Hematopoietic multipotent progenitor cell treated with erythropoietin and hydrocortisone succinate and interleukin-3 and kit ligand, for 8 days (in vitro differentiated cells): ENCODE measurements around the gene RPP40.
"Not testable (repeated sequence)": the region's sequence is repeated elsewhere in the genome, so short reads cannot be mapped to it uniquely, and the experiment has no call there.

Source experiments
- DNase-seq: peaks from one replicate; pipeline ENCODE4 v3.0.0-alpha.2; 2015

Gene RPP40

GRCh38 chr6:5012519-5012918 is 8.7 kb upstream of the RPP40 start:
- DNase-seq, result no peak

GRCh38 chr6:5011346-5011745 is 7.5 kb upstream of the RPP40 start:
- DNase-seq, result no peak

DNA sequence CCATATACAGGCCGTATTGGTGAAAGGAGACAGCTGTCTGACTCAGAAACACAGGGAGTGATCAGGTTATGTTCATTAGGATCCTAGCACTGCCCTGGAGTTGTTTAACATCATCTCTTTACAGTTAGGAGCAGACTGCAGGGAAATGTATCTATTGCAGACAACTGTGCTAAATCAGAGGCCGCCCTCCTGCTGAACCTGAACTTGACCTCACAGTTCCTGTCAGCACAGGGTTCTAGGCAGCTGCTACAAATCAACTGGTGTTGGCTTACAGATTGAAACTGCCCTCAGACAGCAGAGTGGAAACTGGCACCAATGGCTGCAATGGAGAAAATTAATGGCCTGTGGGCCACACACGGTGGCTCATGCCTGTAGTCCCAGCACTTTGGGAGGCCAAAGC is 3.7 kb upstream of the RPP40 start:
- no peak for DNase-seq

GRCh38 chr6:5006222-5006621 is 2.4 kb upstream of the RPP40 start:
- no peak for DNase-seq

- DNase-seq, result not testable (repeated sequence)
Measured at GRCh38 chr6:5005038-5005433, 1.2 kb upstream of the RPP40 start.

DNA sequence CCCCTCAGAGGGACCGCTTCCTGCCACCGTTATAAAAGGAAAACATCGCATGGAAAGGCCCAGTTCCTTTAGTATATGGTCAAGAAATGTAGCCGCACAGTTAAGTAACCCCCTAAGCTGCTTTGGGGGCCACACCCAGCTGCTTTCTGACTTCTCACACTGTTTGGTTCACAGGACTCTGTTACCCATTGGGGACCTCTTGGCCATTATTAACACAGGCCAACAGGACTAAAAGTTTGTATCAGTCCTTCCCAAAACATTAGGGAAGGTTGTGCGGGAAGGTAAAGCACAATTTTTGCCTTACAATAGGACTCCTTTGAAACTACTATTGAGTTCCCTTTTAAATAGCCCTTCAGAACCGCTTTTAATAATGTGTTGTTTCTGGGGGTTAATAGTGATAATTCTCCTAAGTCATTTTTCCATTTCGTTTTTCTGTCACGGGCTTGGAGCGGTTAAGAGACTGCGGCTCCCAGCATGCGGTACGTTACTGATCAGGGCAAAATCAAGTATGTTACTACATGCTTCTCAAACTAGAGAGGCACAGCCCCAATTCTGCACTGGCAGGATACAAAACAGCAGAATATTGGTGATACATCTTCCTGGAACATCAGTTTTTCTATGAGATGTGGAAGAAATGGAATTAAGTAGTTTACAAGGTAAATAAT is 668 bp upstream of the RPP40 start:
- DNase-seq, result peak; percentile 51

GRCh38 chr6:4999586-4999985 is 4.3 kb downstream of the RPP40 start:
- no peak for DNase-seq

GRCh38 chr6:4997862-4998261 is 6.0 kb downstream of the RPP40 start:
- no peak for DNase-seq

GRCh38 chr6:4994741-4995140 is 9.1 kb downstream of the RPP40 start:
- DNase-seq, result no peak

- DNase-seq, result no peak
Measured at GRCh38 chr6:4987432-4987831, 16.4 kb downstream of the RPP40 start.

DNA sequence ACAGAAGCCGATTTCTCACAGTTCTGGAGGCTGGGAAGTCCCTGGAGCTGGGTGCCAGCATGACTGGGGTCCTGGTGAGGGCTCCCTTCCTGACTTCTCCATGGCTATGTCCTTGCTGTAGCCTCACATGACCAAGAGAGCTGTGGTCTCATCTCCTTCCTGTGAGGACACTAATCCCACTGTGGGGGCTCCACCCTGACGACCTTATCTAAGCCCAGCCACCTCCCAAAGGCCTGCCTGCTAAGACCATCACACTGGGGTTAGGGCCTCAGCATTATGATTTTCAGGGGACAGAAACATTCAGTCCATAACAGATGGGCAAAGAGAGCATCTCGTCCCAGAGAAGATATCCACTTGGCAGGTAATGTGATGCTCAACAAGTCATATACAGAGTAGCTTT is 16.8 kb downstream of the RPP40 start:
- no peak for DNase-seq

DNA sequence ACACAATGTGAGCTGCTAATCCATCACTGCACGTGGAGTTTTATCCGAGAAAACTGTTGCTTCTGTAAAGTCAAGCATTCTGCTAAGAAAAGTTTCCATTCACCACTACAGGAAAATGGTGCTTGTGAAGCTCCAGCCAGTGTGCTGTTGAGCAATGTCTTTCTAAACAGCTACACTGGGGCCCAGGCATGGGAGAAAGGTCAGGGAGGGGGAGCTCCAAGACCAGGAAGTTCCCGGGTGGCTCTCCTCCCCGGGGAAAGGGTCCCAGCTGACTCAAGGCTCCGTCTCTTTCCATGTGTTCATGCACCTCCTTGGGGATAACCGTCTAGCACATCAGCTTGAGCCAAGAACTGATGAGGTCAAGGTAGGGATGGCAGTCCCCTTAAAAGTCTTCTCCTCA is 20.5 kb downstream of the RPP40 start:
- DNase-seq, result no peak

GRCh38 chr6:4981761-4982160 is 22.1 kb downstream of the RPP40 start:
- no peak for DNase-seq

GRCh38 chr6:4979426-4979825 is 24.4 kb downstream of the RPP40 start:
- no peak for DNase-seq

- DNase-seq, result no peak
Measured at GRCh38 chr6:4977468-4977867, 26.4 kb downstream of the RPP40 start.

DNA sequence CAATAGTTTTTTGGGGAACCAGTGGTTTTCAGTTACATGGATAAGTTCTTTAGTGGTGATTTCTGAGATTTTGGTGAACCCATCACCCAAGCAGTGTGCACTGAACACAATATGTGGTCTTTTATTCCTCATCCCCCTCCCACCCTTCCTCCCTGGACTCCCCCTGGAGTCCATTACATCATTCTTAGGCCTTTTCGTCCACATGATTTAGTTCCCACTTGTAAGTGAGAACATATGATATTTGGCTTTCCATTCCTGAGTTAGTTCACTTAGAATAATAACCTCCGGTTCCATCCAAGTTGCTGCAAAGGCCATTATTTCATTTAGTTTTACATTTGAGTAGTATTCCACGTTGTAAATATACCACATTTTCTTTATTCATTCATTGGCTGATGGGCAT is 28.3 kb downstream of the RPP40 start:
- DNase-seq, result no peak

GRCh38 chr6:4974962-4975361 is 28.9 kb downstream of the RPP40 start:
- no peak for DNase-seq

DNA sequence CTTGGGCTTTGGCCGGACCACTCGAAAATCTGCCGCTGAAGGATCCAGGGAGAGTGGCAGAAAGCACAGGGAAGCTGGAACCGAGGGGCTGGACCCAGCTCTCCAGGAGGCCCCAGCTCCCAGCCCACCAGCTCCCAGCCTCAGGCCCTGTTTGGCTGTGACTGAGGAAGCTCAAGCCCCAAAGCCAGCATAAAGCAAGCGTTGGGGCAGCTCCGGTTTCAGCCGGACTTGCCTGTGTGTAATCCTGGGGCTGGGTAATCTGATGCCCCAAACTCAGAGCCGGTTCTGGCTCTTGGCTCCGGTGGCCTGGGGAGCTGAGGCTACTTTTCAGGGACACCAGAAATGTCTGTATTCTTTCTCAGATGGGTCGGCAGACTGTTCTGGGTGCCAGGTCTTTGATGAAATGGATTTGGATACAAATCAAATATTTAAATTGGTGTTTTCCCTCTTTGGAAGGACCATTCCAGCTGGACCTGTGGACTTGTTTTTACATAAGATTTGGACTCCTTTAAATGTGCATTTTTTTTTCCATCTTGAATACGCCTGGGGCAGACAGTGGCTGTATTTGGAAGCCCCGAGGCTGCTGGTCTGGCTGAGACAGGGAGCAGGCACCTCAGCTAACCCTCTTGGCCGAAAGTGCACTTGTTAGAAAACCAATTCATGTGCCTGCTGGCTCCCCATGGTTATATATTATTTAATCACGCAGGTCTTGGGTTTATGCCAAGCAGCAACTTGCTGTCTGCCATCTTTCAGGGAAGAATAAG is 29.7 kb downstream of the RPP40 start:
- no peak for DNase-seq

GRCh38 chr6:4973415-4973814 is 30.4 kb downstream of the RPP40 start:
- DNase-seq, result no peak

DNA sequence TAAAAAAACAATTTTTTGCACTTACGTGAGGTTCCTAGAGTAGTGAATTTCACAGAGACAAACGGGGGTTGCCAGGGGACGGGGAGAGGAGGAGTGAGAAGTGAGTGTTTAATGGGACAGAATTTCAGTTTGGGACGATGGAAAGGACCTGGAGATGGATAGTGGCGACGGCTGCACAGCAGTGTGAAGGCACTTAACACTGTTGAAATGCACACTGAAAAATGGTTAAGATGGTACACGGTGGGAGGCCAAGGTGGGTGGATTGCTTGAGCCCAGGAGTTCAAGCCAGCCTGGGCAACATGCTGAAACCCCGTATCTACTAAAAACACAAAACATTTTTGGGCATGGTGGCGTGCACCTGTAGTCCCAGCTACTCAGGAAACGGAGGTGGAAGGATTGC is 31.4 kb downstream of the RPP40 start:
- no peak for DNase-seq

DNA sequence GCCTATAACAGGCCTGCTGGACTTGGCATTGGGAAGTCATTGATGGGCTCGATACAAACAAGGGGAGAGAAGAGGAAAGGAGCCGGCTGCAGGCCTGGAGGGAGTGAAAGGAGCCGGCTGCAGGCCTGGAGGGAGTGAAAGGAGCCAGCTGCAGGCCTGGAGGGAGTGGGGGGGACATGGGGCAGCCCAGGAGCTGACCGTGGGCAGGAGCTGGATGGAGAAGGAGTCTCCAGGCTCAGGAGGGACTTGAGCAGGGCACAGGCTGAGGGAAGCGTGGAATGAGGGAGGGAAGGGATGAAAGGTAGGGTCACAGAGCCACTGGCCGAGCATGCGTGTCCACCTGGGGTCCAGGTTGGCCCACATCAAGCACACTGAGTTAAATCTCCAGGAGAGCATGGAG is 32.0 kb downstream of the RPP40 start:
- no peak for DNase-seq

GRCh38 chr6:4970739-4971395 is 33.0 kb downstream of the RPP40 start:
- DNase-seq, result no peak

GRCh38 chr6:4969609-4970285 is 34.1 kb downstream of the RPP40 start:
- no peak for DNase-seq
